Coronary artery (tissue), 2 donors: ENCODE results near the gene NPLOC4.

Experiments
- DNase-seq: peaks from one replicate; pipeline ENCODE4 v3.0.0-alpha.2; 2017; ENCODE audit warnings: low spot score
- H3K27ac ChIP-seq, 2 donors: fragments of 200-600 bp; sonication (generic); one replicate each; pipeline ENCODE4 v1.5.1; 2016 to 2019
- H3K4me3 ChIP-seq: fragments of 200-600 bp; sonication (generic); 2 replicates; pipeline ENCODE4 v1.5.1; 2016; ENCODE audit warnings: mild to moderate bottlenecking, moderate library complexity
- CTCF ChIP-seq: fragments of 200-600 bp; sonication (generic); IDR thresholded peaks from one replicate; pipeline ENCODE4 v1.5.1; 2019; ENCODE audit warnings: antibody characterized with exemption

The NPLOC4 gene

DNA sequence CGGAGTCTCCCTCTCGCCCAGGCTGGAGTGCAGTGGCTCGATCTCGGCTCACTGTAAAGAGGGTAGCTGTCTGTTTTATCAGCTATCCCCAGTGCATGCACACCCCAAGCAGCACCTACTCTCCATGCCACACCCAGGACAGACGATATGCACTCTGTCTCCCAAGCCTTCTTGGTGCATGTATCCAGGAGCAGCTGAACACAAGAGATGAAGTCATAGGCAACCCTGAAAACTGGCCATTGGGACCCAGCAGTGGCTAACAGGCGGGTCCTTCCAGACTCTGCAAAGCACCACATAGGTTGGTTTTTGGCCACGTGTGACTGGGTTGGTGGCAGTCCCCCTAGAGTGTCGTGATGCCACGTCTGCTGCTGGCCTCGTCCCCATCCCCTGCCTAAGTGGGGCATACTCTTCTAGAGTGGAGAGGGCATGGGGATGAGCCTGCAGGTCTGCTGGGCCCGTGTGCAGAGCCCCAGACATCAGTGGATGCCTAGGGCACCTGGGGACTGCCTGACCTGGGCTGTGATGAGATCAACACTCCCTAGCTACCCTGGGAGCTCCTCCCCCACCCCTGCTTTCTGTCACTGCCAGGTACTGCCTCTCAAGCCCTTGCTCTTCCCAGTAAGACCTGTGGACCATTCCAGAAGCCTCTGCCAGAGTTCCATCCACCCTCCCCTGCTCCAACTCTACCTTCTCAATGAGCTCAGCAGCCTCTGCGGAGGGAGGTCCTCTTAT is 10.1 kb upstream of the NPLOC4 start:
- no peak overlapping the region for H3K4me3 ChIP-seq
- no peak for DNase-seq
- no peak for TF ChIP-seq CTCF
- no peak overlapping the region for H3K27ac ChIP-seq

- no peak for DNase-seq
- Histone ChIP-seq H3K27ac (no peak overlapping the region), H3K4me3 (no peak overlapping the region)
- TF ChIP-seq CTCF = no peak
Observed at GRCh38 chr17:81644976-81645952, 8.4 kb upstream of the NPLOC4 start.

- Histone ChIP-seq H3K27ac (no peak overlapping the region), H3K4me3 (no peak overlapping the region)
- TF ChIP-seq CTCF = no peak
- no peak for DNase-seq
Observed at GRCh38 chr17:81644496-81644895, 7.6 kb upstream of the NPLOC4 start.

DNA sequence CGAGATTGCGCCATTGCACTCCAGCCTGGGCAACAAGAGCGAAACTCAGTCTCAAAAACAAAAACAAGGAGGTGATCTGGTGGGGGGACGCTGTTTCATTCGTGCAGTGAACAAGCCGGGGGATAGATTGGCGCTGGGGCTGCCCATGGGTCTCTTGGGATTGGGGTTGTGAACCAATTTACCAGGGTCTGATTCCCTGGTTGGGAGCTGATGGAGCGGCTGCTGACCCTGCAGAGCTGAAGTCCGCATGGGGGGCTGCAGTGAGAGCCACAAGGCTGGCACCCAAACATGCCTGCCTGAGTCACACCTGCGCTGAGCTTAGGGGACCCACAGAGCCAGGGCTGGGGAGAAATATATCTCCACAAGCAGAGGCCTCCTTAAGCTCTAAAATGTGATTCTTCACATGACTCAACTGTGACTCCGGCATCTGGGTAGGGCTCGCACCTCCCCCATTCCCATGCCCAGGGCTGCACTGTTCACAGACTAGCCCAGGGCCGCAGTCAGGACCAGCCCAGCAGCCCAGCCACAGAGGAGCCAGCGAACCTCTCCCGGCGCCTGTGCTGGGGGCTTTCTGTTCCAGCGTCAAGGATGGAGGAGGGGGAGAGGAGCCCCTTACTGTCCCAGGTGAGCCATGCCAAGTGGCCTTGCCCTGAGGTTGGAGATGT is 5.0 kb upstream of the NPLOC4 start:
- no peak for DNase-seq
- Histone ChIP-seq H3K4me3 (no peak overlapping the region), H3K27ac (no peak overlapping the region)
- TF ChIP-seq CTCF = no peak

- Histone ChIP-seq H3K27ac (no peak overlapping the region), H3K4me3 (no peak overlapping the region)
- TF ChIP-seq CTCF = no peak
- DNase-seq = no peak
Observed at GRCh38 chr17:81640011-81640410, 3.1 kb upstream of the NPLOC4 start.

GRCh38 chr17:81638683-81639082 is 1.8 kb upstream of the NPLOC4 start:
- TF ChIP-seq CTCF = no peak
- no peak for DNase-seq
- Histone ChIP-seq H3K27ac (no peak overlapping the region), H3K4me3 (no peak overlapping the region)
